ENCODE results near the gene FGR.
"Not testable (repeated sequence)": the region's sequence is repeated elsewhere in the genome, so short reads cannot be mapped to it uniquely, and the experiment has no call there.

Gene FGR

DNA sequence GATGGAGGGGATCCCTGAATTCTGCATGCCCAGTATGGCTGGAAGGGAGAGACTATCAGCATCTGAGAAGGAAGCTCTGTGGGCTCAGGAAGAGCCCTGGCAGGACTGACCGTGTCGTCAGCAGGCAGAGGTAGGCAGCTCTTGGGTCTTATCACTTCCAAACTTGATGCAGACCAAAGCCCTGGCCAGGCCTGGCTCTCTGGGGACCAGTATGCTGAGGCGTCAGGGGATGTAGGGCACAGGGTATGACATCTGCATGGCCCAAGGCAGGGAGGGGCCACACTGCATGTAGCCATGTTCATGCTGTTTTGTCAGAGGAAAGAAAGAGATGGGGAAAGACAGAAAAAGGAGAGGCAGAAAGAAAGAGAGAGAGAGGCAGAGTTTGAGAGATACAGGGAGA, 6.3 kb downstream of the FGR start:
- no peak overlapping the region for H3K27ac ChIP-seq
- H3K4me3 ChIP-seq (ENCODE audit: low read depth, low read length): no peak overlapping the region
- no peak for DNase-seq
- no peaks in the 10 kb centered on the region for H3K9me3 ChIP-seq (ENCODE audit: severe bottlenecking)
- TF ChIP-seq, protein P1, sequence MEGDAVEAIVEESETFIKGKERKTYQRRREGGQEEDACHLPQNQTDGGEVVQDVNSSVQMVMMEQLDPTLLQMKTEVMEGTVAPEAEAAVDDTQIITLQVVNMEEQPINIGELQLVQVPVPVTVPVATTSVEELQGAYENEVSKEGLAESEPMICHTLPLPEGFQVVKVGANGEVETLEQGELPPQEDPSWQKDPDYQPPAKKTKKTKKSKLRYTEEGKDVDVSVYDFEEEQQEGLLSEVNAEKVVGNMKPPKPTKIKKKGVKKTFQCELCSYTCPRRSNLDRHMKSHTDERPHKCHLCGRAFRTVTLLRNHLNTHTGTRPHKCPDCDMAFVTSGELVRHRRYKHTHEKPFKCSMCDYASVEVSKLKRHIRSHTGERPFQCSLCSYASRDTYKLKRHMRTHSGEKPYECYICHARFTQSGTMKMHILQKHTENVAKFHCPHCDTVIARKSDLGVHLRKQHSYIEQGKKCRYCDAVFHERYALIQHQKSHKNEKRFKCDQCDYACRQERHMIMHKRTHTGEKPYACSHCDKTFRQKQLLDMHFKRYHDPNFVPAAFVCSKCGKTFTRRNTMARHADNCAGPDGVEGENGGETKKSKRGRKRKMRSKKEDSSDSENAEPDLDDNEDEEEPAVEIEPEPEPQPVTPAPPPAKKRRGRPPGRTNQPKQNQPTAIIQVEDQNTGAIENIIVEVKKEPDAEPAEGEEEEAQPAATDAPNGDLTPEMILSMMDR (IDR thresholded peaks at IDR 0.05; ENCODE audit: low read depth, low read length): no peak
- H3K27me3 ChIP-seq (ENCODE audit: insufficient read depth, low read depth, severe bottlenecking): no peaks in the 10 kb centered on the region
- H3K36me3 ChIP-seq: no peaks in the 10 kb centered on the region

- H3K27me3 ChIP-seq (ENCODE audit: insufficient read depth, low read depth, severe bottlenecking): not testable (repeated sequence)
Measured at GRCh38 chr1:27627733-27628132, 7.3 kb downstream of the FGR start.

GRCh38 chr1:27627061-27627460, 7.9 kb downstream of the FGR start:
- no peak overlapping the region for H3K27ac ChIP-seq
- no peaks in the 10 kb centered on the region for H3K9me3 ChIP-seq (ENCODE audit: severe bottlenecking)

More at GRCh38 chr1:27627733-27628132, 7.3 kb downstream of the FGR start:
- not testable (repeated sequence) for H3K27ac ChIP-seq; H3K36me3 ChIP-seq; H3K9me3 ChIP-seq (ENCODE audit: severe bottlenecking); DNase-seq; H3K4me3 ChIP-seq (ENCODE audit: low read depth, low read length)

GRCh38 chr1:27626031-27626935, 8.7 kb downstream of the FGR start:
- no peak for DNase-seq
- no peaks in the 10 kb centered on the region for H3K9me3 ChIP-seq (ENCODE audit: severe bottlenecking)
- TF ChIP-seq, protein P1 (IDR thresholded peaks at IDR 0.05; ENCODE audit: low read depth, low read length): no peak
- H3K27me3 ChIP-seq (ENCODE audit: insufficient read depth, low read depth, severe bottlenecking): no peaks in the 10 kb centered on the region
- H3K4me3 ChIP-seq (ENCODE audit: low read depth, low read length): no peak overlapping the region
- no peak overlapping the region for H3K27ac ChIP-seq
- no peaks in the 10 kb centered on the region for H3K36me3 ChIP-seq

More at GRCh38 chr1:27627061-27627460, 7.9 kb downstream of the FGR start:
- no peaks in the 10 kb centered on the region for H3K27me3 ChIP-seq (ENCODE audit: insufficient read depth, low read depth, severe bottlenecking)
- no peaks in the 10 kb centered on the region for H3K36me3 ChIP-seq
- no peak for DNase-seq
- TF ChIP-seq, protein P1 (IDR thresholded peaks at IDR 0.05; ENCODE audit: low read depth, low read length): no peak
- H3K4me3 ChIP-seq (ENCODE audit: low read depth, low read length): no peak overlapping the region

GRCh38 chr1:27624467-27625178, 10.4 kb downstream of the FGR start:
- Histone ChIP-seq H3K27ac (no peak overlapping the region), H3K27me3 (ENCODE audit: insufficient read depth, low read depth, severe bottlenecking) (no peaks in the 10 kb centered on the region), H3K4me3 (ENCODE audit: low read depth, low read length) (no peak overlapping the region), H3K36me3 (no peaks in the 10 kb centered on the region), H3K9me3 (ENCODE audit: severe bottlenecking) (no peaks in the 10 kb centered on the region)
- peak; percentile 30 for DNase-seq
- TF ChIP-seq, protein P1 (IDR thresholded peaks at IDR 0.05; ENCODE audit: low read depth, low read length): no peak
